Mesothelial cell of epicardium (in vitro differentiated cells): ENCODE results near the gene GRM2. TPM values are rescaled to one million over a fixed set of nuclear protein-coding genes. Genes with fewer than 3 reads are reported as not detected.

Experiments used
- DNase-seq, 2 experiments: peaks; one replicate each; pipeline ENCODE4 v3.0.0; 2021; ENCODE audit warnings: low spot score in 2 of 2; ENCODE audit not compliant: unreplicated experiment in 2 of 2
- H3K27ac Mint-ChIP-seq: 2 replicates; pipeline ENCODE4 v1.8.0; 2021; ENCODE audit warnings: mixed read lengths
- H3K27me3 Mint-ChIP-seq: 2 replicates; pipeline ENCODE4 v1.8.0; 2021; ENCODE audit warnings: low read depth, mixed read lengths
- H3K36me3 Mint-ChIP-seq: 2 replicates; pipeline ENCODE4 v1.8.0; 2021; ENCODE audit warnings: mixed read lengths
- H3K4me1 Mint-ChIP-seq: 2 replicates; pipeline ENCODE4 v1.8.0; 2021; ENCODE audit warnings: mixed read lengths
- H3K4me3 Mint-ChIP-seq: 2 replicates; pipeline ENCODE4 v1.8.0; 2021; ENCODE audit warnings: mild to moderate bottlenecking, moderate library complexity, mixed read lengths
- H3K9me3 Mint-ChIP-seq: 2 replicates; pipeline ENCODE4 v1.8.0; 2021; ENCODE audit warnings: mixed read lengths
- CTCF ChIP-seq: fragments of 200-600 bp; sonication (generic); IDR thresholded peaks from one replicate; pipeline ENCODE4 v1.5.0; 2021; ENCODE audit warnings: antibody characterized with exemption; ENCODE audit not compliant: unreplicated experiment
- total RNA-seq: library from RNA; stranded (reverse); gene quantifications from 3 replicates; pipeline ENCODE4 v1.2.1, GENCODE V29; 2021

GRM2 gene
- total RNA-seq, 1 donor from 2014 or later = 0.98 TPM

GRCh38 chr3:51708216-51708845 lies 1.5 kb downstream of the GRM2 start:
- Mint-ChIP-seq H3K36me3 (no peaks in the 10 kb centered on the region), H3K4me1 (peaks cover 7% of the 10 kb centered on the region), H3K4me3 (peak overlapping the region; percentile 70), H3K9me3 (no peaks in the 10 kb centered on the region), H3K27me3 (peaks cover 31% of the 10 kb centered on the region), H3K27ac (no peak overlapping the region)
- no peak for DNase-seq
- no peak for TF ChIP-seq CTCF

- no peak overlapping the region for H3K4me3 Mint-ChIP-seq
- peaks cover 7% of the 10 kb centered on the region for H3K4me1 Mint-ChIP-seq
- DNase-seq = no peak
- H3K9me3 Mint-ChIP-seq = no peaks in the 10 kb centered on the region
- no peak overlapping the region for H3K27ac Mint-ChIP-seq
- peaks cover 33% of the 10 kb centered on the region for H3K27me3 Mint-ChIP-seq
- no peak for TF ChIP-seq CTCF
- H3K36me3 Mint-ChIP-seq = no peaks in the 10 kb centered on the region
Measured at GRCh38 chr3:51709004-51709420, 2.1 kb downstream of the GRM2 start.

GRCh38 chr3:51709675-51710074 lies 2.8 kb downstream of the GRM2 start:
- no peak for TF ChIP-seq CTCF
- no peak overlapping the region for H3K27ac Mint-ChIP-seq
- peaks cover 7% of the 10 kb centered on the region for H3K4me1 Mint-ChIP-seq
- H3K9me3 Mint-ChIP-seq = no peaks in the 10 kb centered on the region
- no peaks in the 10 kb centered on the region for H3K36me3 Mint-ChIP-seq
- peaks cover 38% of the 10 kb centered on the region for H3K27me3 Mint-ChIP-seq
- no peak overlapping the region for H3K4me3 Mint-ChIP-seq
- DNase-seq = no peak

GRCh38 chr3:51710631-51711351 lies 3.9 kb downstream of the GRM2 start:
- TF ChIP-seq CTCF = no peak
- H3K27me3 Mint-ChIP-seq = peaks cover 44% of the 10 kb centered on the region
- H3K27ac Mint-ChIP-seq = no peak overlapping the region
- no peak overlapping the region for H3K4me3 Mint-ChIP-seq
- no peaks in the 10 kb centered on the region for H3K36me3 Mint-ChIP-seq
- peaks cover 7% of the 10 kb centered on the region for H3K4me1 Mint-ChIP-seq
- H3K9me3 Mint-ChIP-seq = no peaks in the 10 kb centered on the region
- DNase-seq = no peak

GRCh38 chr3:51711352-51712037 lies 4.6 kb downstream of the GRM2 start:
- no peak overlapping the region for H3K27ac Mint-ChIP-seq
- H3K4me3 Mint-ChIP-seq = no peak overlapping the region
- H3K4me1 Mint-ChIP-seq = peaks cover 7% of the 10 kb centered on the region
- no peaks in the 10 kb centered on the region for H3K36me3 Mint-ChIP-seq
- H3K9me3 Mint-ChIP-seq = no peaks in the 10 kb centered on the region
- DNase-seq = peak in 1 of 2 experiments; percentile 32
- H3K27me3 Mint-ChIP-seq = peaks cover 48% of the 10 kb centered on the region
- no peak for TF ChIP-seq CTCF
